ENCODE data around the gene AFMID. TPM values are rescaled to one million over a fixed set of nuclear protein-coding genes. Genes with fewer than 3 reads are reported as not detected.
A peak's percentile ranks its signal among the peaks of the same experiment; 100 is the strongest.

The AFMID gene
- total and polyA plus RNA-seq, 9 donors: 32.4 to 69.5 (median 41.2) TPM

GRCh38 chr17:78164748-78165607, 22.2 kb upstream of the AFMID start:
- intact Hi-C loops (cut with DNase I): no loop called here
- peaks cover 5% of the 10 kb centered on the region for H3K4me1 ChIP-seq (ENCODE audit: insufficient read depth)

GRCh38 chr17:78166416-78166815, 20.7 kb upstream of the AFMID start:
- H3K36me3 ChIP-seq: no peaks in the 10 kb centered on the region
- WGBS, 3 donors: 62 to 72% (median 66%) methylated on average over 6 of the region's 6 CpGs
- no peak overlapping the region for H3K4me3 ChIP-seq
- peaks cover 5% of the 10 kb centered on the region for H3K4me1 ChIP-seq (ENCODE audit: insufficient read depth)
- no peaks in the 10 kb centered on the region for H3K27me3 ChIP-seq
- no peak overlapping the region for H3K27ac ChIP-seq
- DNase-seq: no peak
- TF ChIP-seq POLR2A (IDR thresholded peaks at IDR 0.05): no peak
- no peak for TF ChIP-seq EP300 (IDR thresholded peaks at IDR 0.05)
- TF ChIP-seq, protein P1, sequence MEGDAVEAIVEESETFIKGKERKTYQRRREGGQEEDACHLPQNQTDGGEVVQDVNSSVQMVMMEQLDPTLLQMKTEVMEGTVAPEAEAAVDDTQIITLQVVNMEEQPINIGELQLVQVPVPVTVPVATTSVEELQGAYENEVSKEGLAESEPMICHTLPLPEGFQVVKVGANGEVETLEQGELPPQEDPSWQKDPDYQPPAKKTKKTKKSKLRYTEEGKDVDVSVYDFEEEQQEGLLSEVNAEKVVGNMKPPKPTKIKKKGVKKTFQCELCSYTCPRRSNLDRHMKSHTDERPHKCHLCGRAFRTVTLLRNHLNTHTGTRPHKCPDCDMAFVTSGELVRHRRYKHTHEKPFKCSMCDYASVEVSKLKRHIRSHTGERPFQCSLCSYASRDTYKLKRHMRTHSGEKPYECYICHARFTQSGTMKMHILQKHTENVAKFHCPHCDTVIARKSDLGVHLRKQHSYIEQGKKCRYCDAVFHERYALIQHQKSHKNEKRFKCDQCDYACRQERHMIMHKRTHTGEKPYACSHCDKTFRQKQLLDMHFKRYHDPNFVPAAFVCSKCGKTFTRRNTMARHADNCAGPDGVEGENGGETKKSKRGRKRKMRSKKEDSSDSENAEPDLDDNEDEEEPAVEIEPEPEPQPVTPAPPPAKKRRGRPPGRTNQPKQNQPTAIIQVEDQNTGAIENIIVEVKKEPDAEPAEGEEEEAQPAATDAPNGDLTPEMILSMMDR (IDR thresholded peaks at IDR 0.05): no peak
- no peaks in the 10 kb centered on the region for H3K9me3 ChIP-seq
- intact Hi-C loops (cut with DNase I): no loop called here

More at GRCh38 chr17:78164748-78165607, 22.2 kb upstream of the AFMID start:
- Histone ChIP-seq H3K27ac (no peak overlapping the region), H3K36me3 (no peaks in the 10 kb centered on the region), H3K27me3 (no peaks in the 10 kb centered on the region), H3K9me3 (no peaks in the 10 kb centered on the region), H3K4me3 (no peak overlapping the region)
- DNase-seq: no peak
- TF ChIP-seq, protein P1 (IDR thresholded peaks at IDR 0.05): no peak
- no peak for TF ChIP-seq EP300 (IDR thresholded peaks at IDR 0.05)
- TF ChIP-seq POLR2A (IDR thresholded peaks at IDR 0.05): no peak
- 84 to 97% (median 88%) methylated on average over 16 of the region's 16 CpGs for WGBS, 3 donors

DNA sequence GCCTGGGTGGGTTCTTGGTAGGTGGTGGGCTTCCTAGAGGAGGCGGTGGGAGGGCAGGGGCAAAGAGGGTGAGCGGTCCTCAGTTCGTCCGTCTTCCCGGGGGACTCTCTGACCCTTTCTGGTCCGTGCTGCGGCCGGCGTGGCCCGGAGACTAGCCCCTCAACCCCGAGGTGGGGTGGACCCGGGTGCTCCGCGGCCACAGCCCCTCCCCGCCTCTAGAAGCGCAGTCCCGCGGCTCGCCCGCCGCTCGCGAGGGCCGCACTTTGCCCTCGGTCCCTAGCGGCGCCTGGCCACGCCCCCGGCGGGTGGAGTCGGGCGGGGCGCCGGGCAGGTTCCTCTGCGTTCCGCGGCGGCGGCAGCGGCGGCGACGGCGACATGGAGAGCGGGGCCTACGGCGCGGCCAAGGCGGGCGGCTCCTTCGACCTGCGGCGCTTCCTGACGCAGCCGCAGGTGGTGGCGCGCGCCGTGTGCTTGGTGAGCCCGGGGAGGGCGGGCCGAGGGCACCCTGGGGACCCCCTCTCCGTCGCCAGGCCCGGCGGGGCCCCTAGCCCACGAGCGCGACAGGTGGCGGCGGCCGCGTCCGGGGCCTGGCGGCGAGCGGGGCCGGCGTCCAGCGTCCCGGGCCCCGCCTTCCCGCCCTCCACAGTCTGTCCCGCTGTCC, 18.8 kb upstream of the AFMID start, which contains the start of gene SYNGR2:
Gene SYNGR2 (plus strand): TSS at position 340 of the 661 bp plus-strand sequence. CDS start 36 bp downstream, at position 376.
- peak; percentile 76 to 84 (median 80) for DNase-seq
- Histone ChIP-seq H3K36me3 (no peaks in the 10 kb centered on the region), H3K27ac (peak within 1 kb of the TSS; percentile 91 to 95), H3K4me1 (ENCODE audit: insufficient read depth) (peaks cover 17% of the 10 kb centered on the region), H3K4me3 (peak within 1 kb of the TSS; percentile 78), H3K9me3 (no peaks in the 10 kb centered on the region), H3K27me3 (no peaks in the 10 kb centered on the region)
- intact Hi-C loops (cut with DNase I): no loop called here
- WGBS, 3 donors: 0 to 1% (median 0%) methylated on average over 38 to 84 of the region's 84 CpGs
- TF ChIP-seq POLR2A (IDR thresholded peaks at IDR 0.05): peak; percentile 79
- TF ChIP-seq, protein P1 (IDR thresholded peaks at IDR 0.05): no peak

- H3K36me3 ChIP-seq: no peaks in the 10 kb centered on the region
- peak; percentile 48 to 69 (median 60) for DNase-seq
- intact Hi-C loops (cut with DNase I): no loop called here
- H3K27ac ChIP-seq: peak overlapping the region; percentile 91 to 95
- peaks cover 18% of the 10 kb centered on the region for H3K4me1 ChIP-seq (ENCODE audit: insufficient read depth)
- 9 to 15% (median 12%) methylated on average over 20 to 38 of the region's 38 CpGs for WGBS, 3 donors
- H3K4me3 ChIP-seq: peak overlapping the region; percentile 78
- TF ChIP-seq POLR2A (IDR thresholded peaks at IDR 0.05): no peak
- no peaks in the 10 kb centered on the region for H3K27me3 ChIP-seq
- H3K9me3 ChIP-seq: no peaks in the 10 kb centered on the region
Measured at GRCh38 chr17:78168903-78169793, 18.0 kb upstream of the AFMID start.

All from ovary (tissue), 9 donors.